PC-3 (cell line): ENCODE results near the gene TXNRD1. TPM values are rescaled to one million over a fixed set of nuclear protein-coding genes. Genes with fewer than 3 reads are reported as not detected.

Source experiments
- ATAC-seq: fragments of 200-7000 bp; cut with Tn5 transposase; 2 replicates; pipeline ENCODE4 v1.9.1; 2020; ENCODE audit warnings: mild to moderate bottlenecking, moderate library complexity
- BruUV-seq: library from RNA; stranded (reverse); fragments of 400-500 nt; replicated peaks from 2 replicates; lab custom pipeline; 2021; lab: Mats Ljungman, UMichigan
- CTCF ChIA-PET: fragments of 300-600 bp; sonication (Branson Sonifier 250); formaldehyde crosslinking; loops from one replicate; lab custom pipeline; 2022; ENCODE audit warnings: antibody characterized with exemption; lab: Charles Lee
- POLR2A ChIA-PET: fragments of 300-600 bp; sonication (Branson Sonifier 250); formaldehyde crosslinking; loops from one replicate; lab custom pipeline; 2022; ENCODE audit warnings: antibody characterized with exemption; ENCODE audit not compliant: unreplicated experiment; lab: Charles Lee
- DNase-seq: peaks from one replicate; pipeline ENCODE4 v3.0.0-alpha.2; 2015
- H2AFZ ChIP-seq: fragments of 300-600 bp; sonication (generic); 2 replicates; pipeline ENCODE4 v1.6.0; 2016; ENCODE audit warnings: antibody characterized with exemption, low read length
- H3F3A ChIP-seq: fragments of 300-600 bp; sonication (generic); one replicate; pipeline ENCODE4 v1.6.0; 2017; ENCODE audit warnings: antibody characterized with exemption, low read length, control low read depth, mild to moderate bottlenecking; ENCODE audit not compliant: unreplicated experiment
- H3K27ac ChIP-seq: fragments of 300-600 bp; sonication (generic); 2 replicates; pipeline ENCODE4 v1.5.1; 2016; ENCODE audit warnings: mild to moderate bottlenecking, low read length
- H3K27me3 ChIP-seq: fragments of 300-600 bp; sonication (generic); 2 replicates; pipeline ENCODE4 v1.6.1; 2016; ENCODE audit warnings: low read length, mixed read lengths
- H3K36me3 ChIP-seq: fragments of 300-600 bp; sonication (generic); 2 replicates; pipeline ENCODE4 v1.6.1; 2016; ENCODE audit warnings: low read depth, mixed run types, low read length, mixed read lengths
- H3K4me1 ChIP-seq: fragments of 300-600 bp; sonication (generic); 2 replicates; pipeline ENCODE4 v1.5.1; 2016; ENCODE audit warnings: low read length; ENCODE audit not compliant: insufficient read depth
- H3K4me2 ChIP-seq: fragments of 300-600 bp; sonication (generic); 2 replicates; pipeline ENCODE4 v1.6.0; 2016; ENCODE audit warnings: low read length
- H3K4me3 ChIP-seq: fragments of 300-600 bp; sonication (generic); 2 replicates; pipeline ENCODE4 v1.5.1; 2016; ENCODE audit warnings: mild to moderate bottlenecking, low read length, mixed read lengths
- H3K79me2 ChIP-seq: fragments of 300-600 bp; sonication (generic); 2 replicates; pipeline ENCODE4 v1.6.1; 2017; ENCODE audit warnings: low read length, mixed read lengths
- H3K9ac ChIP-seq: fragments of 300-600 bp; sonication (generic); 2 replicates; pipeline ENCODE4 v1.6.0; 2016; ENCODE audit warnings: mild to moderate bottlenecking, low read length
- H3K9me2 ChIP-seq: fragments of 300-600 bp; sonication (generic); replicated peaks from 2 replicates; pipeline ENCODE4 v1.6.1; 2016; ENCODE audit warnings: mixed run types, low read length, mixed read lengths
- H3K9me3 ChIP-seq: fragments of 300-600 bp; sonication (generic); 2 replicates; pipeline ENCODE4 v1.6.1; 2016; ENCODE audit warnings: low read length, mixed read lengths
- H4K20me1 ChIP-seq: fragments of 300-600 bp; sonication (generic); 2 replicates; pipeline ENCODE4 v1.6.1; 2016; ENCODE audit warnings: low read length, mixed read lengths
- EZH2 ChIP-seq: fragments of 300-600 bp; sonication (generic); IDR thresholded peaks from one replicate; pipeline ENCODE4 v1.6.1; 2017; ENCODE audit warnings: antibody characterized with exemption, mild to moderate bottlenecking, low read length; ENCODE audit not compliant: unreplicated experiment
- EZH2phosphoT487 ChIP-seq: fragments of 300-600 bp; sonication (generic); IDR thresholded peaks from 2 replicates; pipeline ENCODE4 v1.6.1; 2018; ENCODE audit warnings: mild to moderate bottlenecking, antibody characterized with exemption, low read length, borderline replicate concordance
- intact Hi-C: fragments of 100-400 bp; cut with micrococcal nuclease; formaldehyde crosslinking; loops from 2 replicates; pipeline ENCODE4 v1.9.0; 2023
- total RNA-seq: library from RNA; depleted of rRNA; stranded (reverse); fragments of >200 nt; gene quantifications from 2 replicates; pipeline ENCODE4 v1.2.3, GENCODE V29; 2014
- TF ChIP-seq, protein P1 (sequence below): fragments of 300-600 bp; sonication (generic); conservative IDR thresholded peaks from 2 replicates; pipeline ENCODE4 v1.5.1; 2017; ENCODE audit warnings: antibody characterized with exemption, low read depth, mild to moderate bottlenecking, low read length

Gene TXNRD1
- total RNA-seq, 1 experiment from 2014 or later: 419 TPM

DNA sequence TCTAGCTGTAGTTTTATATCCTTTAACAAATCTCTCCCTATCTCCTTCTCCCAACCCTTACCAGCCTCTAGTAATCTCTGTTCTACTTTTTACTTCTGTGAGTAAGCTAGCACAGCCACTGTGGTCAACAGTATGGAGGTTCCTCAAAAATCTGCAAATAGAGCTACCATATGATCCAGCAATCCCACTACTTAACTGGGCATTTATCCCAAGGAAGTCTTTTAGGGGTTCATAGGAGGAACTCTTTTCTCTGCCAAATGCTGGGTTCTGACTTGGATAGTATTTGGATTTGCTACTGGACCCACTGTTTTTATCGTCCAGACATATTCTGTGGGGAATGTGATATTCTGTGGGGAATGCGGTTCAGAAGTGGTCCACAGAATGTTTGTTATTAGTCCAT, 129.1 kb downstream of the TXNRD1 start:
- POLR2A ChIA-PET: no interaction called here
- Histone ChIP-seq H3K4me2 (no peak overlapping the region), H3K9ac (no peak overlapping the region), H3K79me2 (peaks cover 77% of the 10 kb centered on the region), H3K27ac (no peak overlapping the region), H3K27me3 (no peaks in the 10 kb centered on the region), H2AFZ (no peak overlapping the region), H4K20me1 (peaks cover 46% of the 10 kb centered on the region), H3K4me3 (no peak overlapping the region), H3K9me2 (no peaks in the 10 kb centered on the region), H3F3A (peaks cover 20% of the 10 kb centered on the region), H3K4me1 (peaks cover 19% of the 10 kb centered on the region; the same call in 1 of the 2 replicates), H3K9me3 (no peaks in the 10 kb centered on the region), H3K36me3 (peaks cover 89% of the 10 kb centered on the region)
- DNase-seq (no peak), ATAC-seq (no peak)
- intact Hi-C loops: no loop called here
- no TSS peak for BruUV-seq
- TF ChIP-seq, protein P1, sequence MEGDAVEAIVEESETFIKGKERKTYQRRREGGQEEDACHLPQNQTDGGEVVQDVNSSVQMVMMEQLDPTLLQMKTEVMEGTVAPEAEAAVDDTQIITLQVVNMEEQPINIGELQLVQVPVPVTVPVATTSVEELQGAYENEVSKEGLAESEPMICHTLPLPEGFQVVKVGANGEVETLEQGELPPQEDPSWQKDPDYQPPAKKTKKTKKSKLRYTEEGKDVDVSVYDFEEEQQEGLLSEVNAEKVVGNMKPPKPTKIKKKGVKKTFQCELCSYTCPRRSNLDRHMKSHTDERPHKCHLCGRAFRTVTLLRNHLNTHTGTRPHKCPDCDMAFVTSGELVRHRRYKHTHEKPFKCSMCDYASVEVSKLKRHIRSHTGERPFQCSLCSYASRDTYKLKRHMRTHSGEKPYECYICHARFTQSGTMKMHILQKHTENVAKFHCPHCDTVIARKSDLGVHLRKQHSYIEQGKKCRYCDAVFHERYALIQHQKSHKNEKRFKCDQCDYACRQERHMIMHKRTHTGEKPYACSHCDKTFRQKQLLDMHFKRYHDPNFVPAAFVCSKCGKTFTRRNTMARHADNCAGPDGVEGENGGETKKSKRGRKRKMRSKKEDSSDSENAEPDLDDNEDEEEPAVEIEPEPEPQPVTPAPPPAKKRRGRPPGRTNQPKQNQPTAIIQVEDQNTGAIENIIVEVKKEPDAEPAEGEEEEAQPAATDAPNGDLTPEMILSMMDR: no peak
- TF ChIP-seq EZH2phosphoT487 (no peak), EZH2 (no peak)
- CTCF ChIA-PET: interaction anchor here (0.6 kb wide), 1 partner anchor 756 kb away, joined by 3 read pairs; no protein-coding TSS in a partner anchor

- Histone ChIP-seq H3F3A (peaks cover 28% of the 10 kb centered on the region), H3K36me3 (peaks cover 89% of the 10 kb centered on the region), H3K9me3 (no peaks in the 10 kb centered on the region), H3K9me2 (no peaks in the 10 kb centered on the region), H3K4me2 (no peak overlapping the region), H3K4me3 (no peak overlapping the region), H2AFZ (no peak overlapping the region), H3K79me2 (peaks cover 82% of the 10 kb centered on the region), H3K27me3 (no peaks in the 10 kb centered on the region), H4K20me1 (peaks cover 53% of the 10 kb centered on the region), H3K4me1 (peaks cover 19% of the 10 kb centered on the region; the same call in 1 of the 2 replicates), H3K27ac (no peak overlapping the region), H3K9ac (no peak overlapping the region)
- TF ChIP-seq, protein P1: no peak
- TF ChIP-seq EZH2 (no peak), EZH2phosphoT487 (no peak)
- ATAC-seq: no peak
- POLR2A ChIA-PET: interaction anchor here (0.5 kb wide), 1 partner anchor 739 kb away, joined by 3 read pairs; no protein-coding TSS in a partner anchor
- CTCF ChIA-PET: interaction anchor here (0.6 kb wide), 2 partner anchors 40 to 755 kb away, joined by 3 to 4 read pairs; no protein-coding TSS in a partner anchor
- no peak for DNase-seq
- BruUV-seq: no TSS peak
- intact Hi-C loops: no loop called here
These were observed 129.9 kb downstream of the TXNRD1 start for GRCh38 chr12:104345234-104346066.
